Lower lobe of right lung (tissue), 2 donors: ENCODE measurements around the gene ADAM12. TPM values are rescaled to one million over a fixed set of nuclear protein-coding genes. Genes with fewer than 3 reads are reported as not detected.

ENCODE experiments used
- ATAC-seq, 2 donors: fragments of 200-7000 bp; cut with Tn5 transposase; one replicate each; pipeline ENCODE4 v1.9.1; 2020 to 2022; ENCODE audit warnings: mild to moderate bottlenecking in 2 of 2, moderate library complexity in 2 of 2
- DNase-seq: peaks from one replicate; pipeline ENCODE4 v3.0.0-alpha.2; 2020
- H3K27ac ChIP-seq: fragments of 200-600 bp; one replicate; pipeline ENCODE4 v1.8.0; 2022
- H3K27me3 ChIP-seq: fragments of 200-600 bp; one replicate; pipeline ENCODE4 v1.8.0; 2022; ENCODE audit warnings: low read depth
- H3K36me3 ChIP-seq: fragments of 200-600 bp; one replicate; pipeline ENCODE4 v1.8.0; 2022; ENCODE audit warnings: mild to moderate bottlenecking
- H3K4me1 ChIP-seq: fragments of 200-600 bp; one replicate; pipeline ENCODE4 v1.8.0; 2022
- H3K4me3 ChIP-seq: fragments of 200-600 bp; one replicate; pipeline ENCODE4 v1.8.0; 2022; ENCODE audit warnings: mild to moderate bottlenecking
- H3K9me3 ChIP-seq: fragments of 200-600 bp; one replicate; pipeline ENCODE4 v1.8.0; 2022
- CTCF ChIP-seq: fragments of 200-600 bp; IDR thresholded peaks from one replicate; pipeline ENCODE4 v1.8.0; 2022; ENCODE audit warnings: antibody characterized with exemption, mild to moderate bottlenecking
- intact Hi-C: fragments of 100-400 bp; cut with DNase I; formaldehyde crosslinking; loops from one replicate; pipeline ENCODE4 v1.11.0; 2022
- total RNA-seq: library from RNA; stranded (reverse); fragmentation: NEBNext Ultra II Directional; extraction: Animal tissue kit (Norgen Biotek cat#: 25700); gene quantifications from one replicate; pipeline ENCODE4 v1.2.1, GENCODE V29; 2021
- donor health status: DM: no; HTN: yes; CAD: no; lungs with severe emphysema.

Gene ADAM12
- total RNA-seq, 1 donor from 2014 or later: 0.92 TPM

- intact Hi-C loops: no loop called here
- DNase-seq: no peak
Measured at GRCh38 chr10:126376956-126377355, 11.3 kb downstream of the ADAM12 start.

GRCh38 chr10:126375926-126376554, 12.2 kb downstream of the ADAM12 start:
- no peak for TF ChIP-seq CTCF
- H3K9me3 ChIP-seq: no peaks in the 10 kb centered on the region
- no peak overlapping the region for H3K27ac ChIP-seq
- no peaks in the 10 kb centered on the region for H3K27me3 ChIP-seq
- H3K4me3 ChIP-seq: no peak overlapping the region
- intact Hi-C loops: no loop called here
- ATAC-seq: no peak
- DNase-seq: no peak
- no peaks in the 10 kb centered on the region for H3K4me1 ChIP-seq
- H3K36me3 ChIP-seq: no peaks in the 10 kb centered on the region

More at GRCh38 chr10:126376956-126377355, 11.3 kb downstream of the ADAM12 start:
- H3K36me3 ChIP-seq: no peaks in the 10 kb centered on the region
- no peaks in the 10 kb centered on the region for H3K4me1 ChIP-seq
- H3K9me3 ChIP-seq: no peaks in the 10 kb centered on the region
- no peak overlapping the region for H3K4me3 ChIP-seq
- no peaks in the 10 kb centered on the region for H3K27me3 ChIP-seq
- no peak for TF ChIP-seq CTCF
- no peak overlapping the region for H3K27ac ChIP-seq
- no peak for ATAC-seq

- intact Hi-C loops: no loop called here
- Histone ChIP-seq H3K4me3 (no peak overlapping the region), H3K36me3 (no peaks in the 10 kb centered on the region), H3K4me1 (no peaks in the 10 kb centered on the region), H3K27me3 (no peaks in the 10 kb centered on the region), H3K27ac (no peak overlapping the region), H3K9me3 (no peaks in the 10 kb centered on the region)
- ATAC-seq (no peak), DNase-seq (no peak)
- TF ChIP-seq CTCF: no peak
Measured at GRCh38 chr10:126375299-126375698, 13.0 kb downstream of the ADAM12 start.

GRCh38 chr10:126374435-126374834, 13.8 kb downstream of the ADAM12 start:
- no peaks in the 10 kb centered on the region for H3K9me3 ChIP-seq
- H3K4me3 ChIP-seq: no peak overlapping the region
- DNase-seq (no peak), ATAC-seq (no peak)
- no peaks in the 10 kb centered on the region for H3K27me3 ChIP-seq
- no peaks in the 10 kb centered on the region for H3K4me1 ChIP-seq
- intact Hi-C loops: no loop called here
- no peak for TF ChIP-seq CTCF
- no peaks in the 10 kb centered on the region for H3K36me3 ChIP-seq
- H3K27ac ChIP-seq: no peak overlapping the region

GRCh38 chr10:126373972-126374371, 14.3 kb downstream of the ADAM12 start:
- intact Hi-C loops: no loop called here

More at GRCh38 chr10:126373972-126374371, 14.3 kb downstream of the ADAM12 start:
- Histone ChIP-seq H3K27ac (no peak overlapping the region), H3K9me3 (no peaks in the 10 kb centered on the region), H3K27me3 (no peaks in the 10 kb centered on the region), H3K4me3 (no peak overlapping the region), H3K4me1 (no peaks in the 10 kb centered on the region), H3K36me3 (no peaks in the 10 kb centered on the region)
- DNase-seq: no peak
- TF ChIP-seq CTCF: no peak
- ATAC-seq: no peak
